ENCODE data around the gene KIDINS220. TPM values are rescaled to one million over a fixed set of nuclear protein-coding genes. Genes with fewer than 3 reads are reported as not detected.

Gene KIDINS220
- polyA plus RNA-seq, 1 donor from 2014 or later: 329 TPM

DNA sequence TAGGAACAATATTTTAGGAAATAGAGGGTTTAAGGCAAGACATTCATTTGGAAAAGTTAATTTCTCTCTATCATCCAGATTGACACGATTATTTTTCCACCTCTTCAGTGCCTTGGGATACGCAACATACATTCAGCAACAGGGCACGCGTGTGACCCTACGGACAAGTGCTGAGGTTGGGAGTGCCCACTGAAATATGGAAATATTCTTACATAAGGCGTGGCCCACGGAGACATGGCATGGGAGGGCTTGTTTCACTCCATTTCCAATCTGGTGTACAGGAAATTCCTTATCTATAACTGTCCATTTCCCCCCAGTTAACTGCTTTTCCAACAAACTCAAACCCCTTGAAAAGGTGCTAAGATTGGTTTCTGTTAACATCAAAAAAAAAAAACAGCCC, 20.9 kb upstream of the KIDINS220 start:
- H3K36me3 ChIP-seq (ENCODE audit: insufficient read depth, low read length): no peaks in the 10 kb centered on the region
- no peaks in the 10 kb centered on the region for H3K9me3 ChIP-seq (ENCODE audit: low read length)
- no peaks in the 10 kb centered on the region for H3F3A ChIP-seq (ENCODE audit: insufficient read depth, low read length, poor library complexity, severe bottlenecking)
- H3K27me3 ChIP-seq (ENCODE audit: insufficient read depth, low read depth, low read length): no peaks in the 10 kb centered on the region
- no peak overlapping the region for H3K27ac ChIP-seq (ENCODE audit: low read length)
- no peak for TF ChIP-seq EP300 (conservative IDR thresholded peaks at IDR 0.05; ENCODE audit: poor library complexity, severe bottlenecking)
- no peak for TF ChIP-seq SMC3 (conservative IDR thresholded peaks at IDR 0.05; ENCODE audit: poor library complexity)
- TF ChIP-seq MXI1 (conservative IDR thresholded peaks at IDR 0.05; ENCODE audit: poor library complexity, severe bottlenecking): no peak
- TF ChIP-seq POLR2AphosphoS5 (IDR thresholded peaks at IDR 0.05): no peak
- no peak for TF ChIP-seq TAF1 (IDR thresholded peaks at IDR 0.05; ENCODE audit: low read depth)
- no peak for TF ChIP-seq EZH2 (IDR thresholded peaks at IDR 0.05; ENCODE audit: borderline replicate concordance, insufficient read depth, low read length, poor library complexity, severe bottlenecking)
- TF ChIP-seq, protein P1, sequence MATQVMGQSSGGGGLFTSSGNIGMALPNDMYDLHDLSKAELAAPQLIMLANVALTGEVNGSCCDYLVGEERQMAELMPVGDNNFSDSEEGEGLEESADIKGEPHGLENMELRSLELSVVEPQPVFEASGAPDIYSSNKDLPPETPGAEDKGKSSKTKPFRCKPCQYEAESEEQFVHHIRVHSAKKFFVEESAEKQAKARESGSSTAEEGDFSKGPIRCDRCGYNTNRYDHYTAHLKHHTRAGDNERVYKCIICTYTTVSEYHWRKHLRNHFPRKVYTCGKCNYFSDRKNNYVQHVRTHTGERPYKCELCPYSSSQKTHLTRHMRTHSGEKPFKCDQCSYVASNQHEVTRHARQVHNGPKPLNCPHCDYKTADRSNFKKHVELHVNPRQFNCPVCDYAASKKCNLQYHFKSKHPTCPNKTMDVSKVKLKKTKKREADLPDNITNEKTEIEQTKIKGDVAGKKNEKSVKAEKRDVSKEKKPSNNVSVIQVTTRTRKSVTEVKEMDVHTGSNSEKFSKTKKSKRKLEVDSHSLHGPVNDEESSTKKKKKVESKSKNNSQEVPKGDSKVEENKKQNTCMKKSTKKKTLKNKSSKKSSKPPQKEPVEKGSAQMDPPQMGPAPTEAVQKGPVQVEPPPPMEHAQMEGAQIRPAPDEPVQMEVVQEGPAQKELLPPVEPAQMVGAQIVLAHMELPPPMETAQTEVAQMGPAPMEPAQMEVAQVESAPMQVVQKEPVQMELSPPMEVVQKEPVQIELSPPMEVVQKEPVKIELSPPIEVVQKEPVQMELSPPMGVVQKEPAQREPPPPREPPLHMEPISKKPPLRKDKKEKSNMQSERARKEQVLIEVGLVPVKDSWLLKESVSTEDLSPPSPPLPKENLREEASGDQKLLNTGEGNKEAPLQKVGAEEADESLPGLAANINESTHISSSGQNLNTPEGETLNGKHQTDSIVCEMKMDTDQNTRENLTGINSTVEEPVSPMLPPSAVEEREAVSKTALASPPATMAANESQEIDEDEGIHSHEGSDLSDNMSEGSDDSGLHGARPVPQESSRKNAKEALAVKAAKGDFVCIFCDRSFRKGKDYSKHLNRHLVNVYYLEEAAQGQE (IDR thresholded peaks at IDR 0.05; ENCODE audit: borderline replicate concordance): no peak
- TF ChIP-seq, protein P2, sequence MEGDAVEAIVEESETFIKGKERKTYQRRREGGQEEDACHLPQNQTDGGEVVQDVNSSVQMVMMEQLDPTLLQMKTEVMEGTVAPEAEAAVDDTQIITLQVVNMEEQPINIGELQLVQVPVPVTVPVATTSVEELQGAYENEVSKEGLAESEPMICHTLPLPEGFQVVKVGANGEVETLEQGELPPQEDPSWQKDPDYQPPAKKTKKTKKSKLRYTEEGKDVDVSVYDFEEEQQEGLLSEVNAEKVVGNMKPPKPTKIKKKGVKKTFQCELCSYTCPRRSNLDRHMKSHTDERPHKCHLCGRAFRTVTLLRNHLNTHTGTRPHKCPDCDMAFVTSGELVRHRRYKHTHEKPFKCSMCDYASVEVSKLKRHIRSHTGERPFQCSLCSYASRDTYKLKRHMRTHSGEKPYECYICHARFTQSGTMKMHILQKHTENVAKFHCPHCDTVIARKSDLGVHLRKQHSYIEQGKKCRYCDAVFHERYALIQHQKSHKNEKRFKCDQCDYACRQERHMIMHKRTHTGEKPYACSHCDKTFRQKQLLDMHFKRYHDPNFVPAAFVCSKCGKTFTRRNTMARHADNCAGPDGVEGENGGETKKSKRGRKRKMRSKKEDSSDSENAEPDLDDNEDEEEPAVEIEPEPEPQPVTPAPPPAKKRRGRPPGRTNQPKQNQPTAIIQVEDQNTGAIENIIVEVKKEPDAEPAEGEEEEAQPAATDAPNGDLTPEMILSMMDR (IDR thresholded peaks at IDR 0.05; ENCODE audit: poor library complexity, severe bottlenecking): no peak
- TF ChIP-seq RAD21 (conservative IDR thresholded peaks at IDR 0.05): no peak
- H3K9me2 ChIP-seq (ENCODE audit: insufficient read depth, low read length): no peaks in the 10 kb centered on the region
- H3K4me2 ChIP-seq (ENCODE audit: low read length): no peak overlapping the region
- no peak overlapping the region for H3K4me3 ChIP-seq (ENCODE audit: low read length)
- H2AFZ ChIP-seq (ENCODE audit: low read depth, low read length): no peak overlapping the region
- H4K20me1 ChIP-seq (ENCODE audit: insufficient read depth): no peaks in the 10 kb centered on the region
- H3K79me2 ChIP-seq (replicated peaks; ENCODE audit: insufficient read depth, low read length): no peaks in the 10 kb centered on the region
- H3K9ac ChIP-seq (ENCODE audit: low read length): no peak overlapping the region

DNA sequence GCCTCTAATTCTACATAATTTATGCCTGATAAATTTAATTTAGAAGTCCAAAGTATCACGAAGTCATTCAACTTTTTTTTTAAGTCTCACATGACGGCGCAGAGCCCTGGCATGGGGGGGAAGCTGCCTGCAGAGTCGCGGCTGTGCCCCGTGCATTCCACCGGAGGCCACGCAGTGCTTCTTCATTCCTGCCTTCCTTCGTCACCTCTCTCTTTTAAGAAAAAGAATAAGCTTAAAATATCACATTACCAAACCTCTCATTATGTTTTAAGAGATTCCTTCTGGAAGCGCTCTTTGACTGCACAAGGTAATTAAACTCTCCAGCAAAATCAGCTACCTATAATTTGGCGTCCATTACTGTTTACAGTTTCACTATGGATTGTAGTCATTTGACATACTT, 20.3 kb upstream of the KIDINS220 start:
- Histone ChIP-seq H3K27ac (ENCODE audit: low read length) (no peak overlapping the region), H3K9me3 (ENCODE audit: low read length) (no peaks in the 10 kb centered on the region), H3K4me3 (ENCODE audit: low read length) (no peak overlapping the region), H2AFZ (ENCODE audit: low read depth, low read length) (no peak overlapping the region), H3K79me2 (replicated peaks; ENCODE audit: insufficient read depth, low read length) (no peaks in the 10 kb centered on the region), H4K20me1 (ENCODE audit: insufficient read depth) (no peaks in the 10 kb centered on the region), H3K9ac (ENCODE audit: low read length) (no peak overlapping the region), H3K27me3 (ENCODE audit: insufficient read depth, low read depth, low read length) (no peaks in the 10 kb centered on the region), H3F3A (ENCODE audit: insufficient read depth, low read length, poor library complexity, severe bottlenecking) (no peaks in the 10 kb centered on the region), H3K9me2 (ENCODE audit: insufficient read depth, low read length) (no peaks in the 10 kb centered on the region), H3K36me3 (ENCODE audit: insufficient read depth, low read length) (no peaks in the 10 kb centered on the region), H3K4me2 (ENCODE audit: low read length) (no peak overlapping the region)
- no peak for TF ChIP-seq POLR2AphosphoS5 (IDR thresholded peaks at IDR 0.05)
- TF ChIP-seq MXI1 (conservative IDR thresholded peaks at IDR 0.05; ENCODE audit: poor library complexity, severe bottlenecking): no peak
- TF ChIP-seq TAF1 (IDR thresholded peaks at IDR 0.05; ENCODE audit: low read depth): no peak

DNA sequence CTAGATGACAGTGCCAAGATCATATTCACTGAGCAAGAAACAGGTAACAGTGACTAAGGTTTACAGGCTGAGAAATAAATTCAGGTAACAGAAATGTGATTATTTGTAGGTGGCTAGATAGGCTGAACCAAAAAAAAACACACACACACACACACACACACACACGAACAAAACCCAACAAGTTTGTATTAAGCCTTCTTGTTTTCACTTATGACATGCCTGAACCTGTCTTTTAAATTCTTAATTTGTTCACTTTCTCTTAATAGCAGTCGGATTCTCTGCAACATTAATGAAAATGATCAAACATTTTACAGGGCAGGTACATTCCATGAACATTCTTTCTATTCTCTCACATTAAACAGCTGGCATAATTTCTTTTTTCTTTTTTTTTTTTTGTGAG, 18.8 kb upstream of the KIDINS220 start:
- no peak overlapping the region for H3K4me2 ChIP-seq (ENCODE audit: low read length)
- no peaks in the 10 kb centered on the region for H3K27me3 ChIP-seq (ENCODE audit: insufficient read depth, low read depth, low read length)
- H3K4me3 ChIP-seq (ENCODE audit: low read length): no peak overlapping the region
- TF ChIP-seq, protein P2 (IDR thresholded peaks at IDR 0.05; ENCODE audit: poor library complexity, severe bottlenecking): no peak
- TF ChIP-seq EP300 (conservative IDR thresholded peaks at IDR 0.05; ENCODE audit: poor library complexity, severe bottlenecking): no peak
- TF ChIP-seq TAF1 (IDR thresholded peaks at IDR 0.05; ENCODE audit: low read depth): no peak
- no peak for TF ChIP-seq SMC3 (conservative IDR thresholded peaks at IDR 0.05; ENCODE audit: poor library complexity)
- TF ChIP-seq, protein P1 (IDR thresholded peaks at IDR 0.05; ENCODE audit: borderline replicate concordance): no peak
- TF ChIP-seq RAD21 (conservative IDR thresholded peaks at IDR 0.05): no peak
- no peak for TF ChIP-seq EZH2 (IDR thresholded peaks at IDR 0.05; ENCODE audit: borderline replicate concordance, insufficient read depth, low read length, poor library complexity, severe bottlenecking)
- TF ChIP-seq MXI1 (conservative IDR thresholded peaks at IDR 0.05; ENCODE audit: poor library complexity, severe bottlenecking): no peak
- TF ChIP-seq POLR2AphosphoS5 (IDR thresholded peaks at IDR 0.05): no peak
- no peak overlapping the region for H3K27ac ChIP-seq (ENCODE audit: low read length)
- no peaks in the 10 kb centered on the region for H3F3A ChIP-seq (ENCODE audit: insufficient read depth, low read length, poor library complexity, severe bottlenecking)
- no peaks in the 10 kb centered on the region for H3K79me2 ChIP-seq (replicated peaks; ENCODE audit: insufficient read depth, low read length)
- no peak overlapping the region for H2AFZ ChIP-seq (ENCODE audit: low read depth, low read length)
- H3K9me2 ChIP-seq (ENCODE audit: insufficient read depth, low read length): no peaks in the 10 kb centered on the region
- no peaks in the 10 kb centered on the region for H4K20me1 ChIP-seq (ENCODE audit: insufficient read depth)
- no peaks in the 10 kb centered on the region for H3K9me3 ChIP-seq (ENCODE audit: low read length)
- no peak overlapping the region for H3K9ac ChIP-seq (ENCODE audit: low read length)
- no peaks in the 10 kb centered on the region for H3K36me3 ChIP-seq (ENCODE audit: insufficient read depth, low read length)
